HG02970 (cell line): ENCODE results near the gene DBN1.
"Not testable (repeated sequence)": the region's sequence is repeated elsewhere in the genome, so short reads cannot be mapped to it uniquely, and the experiment has no call there.

Source experiments
- ATAC-seq: cut with Tn5 transposase; IDR thresholded peaks from one replicate; pipeline ENCODE4 v1.9.1; 2021; ENCODE audit warnings: mild to moderate bottlenecking, moderate library complexity, moderate number of reproducible peaks; ENCODE audit not compliant: unreplicated experiment, low FRiP score

The DBN1 gene

GRCh38 chr5:177432143-177432838 is 41.1 kb downstream of the DBN1 start:
- no peak for ATAC-seq

GRCh38 chr5:177431317-177432142 is 41.9 kb downstream of the DBN1 start:
- ATAC-seq = peak; percentile 41

GRCh38 chr5:177430972-177431316 is 42.5 kb downstream of the DBN1 start:
- ATAC-seq = no peak

GRCh38 chr5:177430140-177430951 is 43.1 kb downstream of the DBN1 start:
- no peak for ATAC-seq

- no peak for ATAC-seq
Observed at GRCh38 chr5:177429248-177430040, 44.0 kb downstream of the DBN1 start.

- ATAC-seq = no peak
Observed at GRCh38 chr5:177428574-177429217, 44.7 kb downstream of the DBN1 start.

- no peak for ATAC-seq
Observed at GRCh38 chr5:177427919-177428573, 45.4 kb downstream of the DBN1 start.

- no peak for ATAC-seq
Observed at GRCh38 chr5:177427211-177427822, 46.1 kb downstream of the DBN1 start.

GRCh38 chr5:177426566-177427210 is 46.7 kb downstream of the DBN1 start, which contains the start of gene GRK6:
TSS of gene GRK6 (plus strand) at chr5:177426676. CDS start at chr5:177426846, 170 bp downstream.
- ATAC-seq = peak; percentile 8

GRCh38 chr5:177425801-177426565 is 47.5 kb downstream of the DBN1 start:
- ATAC-seq = peak; percentile 75

- no peak for ATAC-seq
Observed at GRCh38 chr5:177425196-177425800, 48.1 kb downstream of the DBN1 start.

- no peak for ATAC-seq
Observed at GRCh38 chr5:177423671-177424070, 49.8 kb downstream of the DBN1 start.

- ATAC-seq = no peak
Observed at GRCh38 chr5:177421062-177421798, 52.2 kb downstream of the DBN1 start.

GRCh38 chr5:177420472-177420871 is 53.0 kb downstream of the DBN1 start:
- not testable (repeated sequence) for ATAC-seq

GRCh38 chr5:177419046-177419445 is 54.4 kb downstream of the DBN1 start:
- ATAC-seq = no peak

GRCh38 chr5:177417081-177417480 is 56.4 kb downstream of the DBN1 start:
- not testable (repeated sequence) for ATAC-seq
